Left renal cortex interstitium (tissue), 4 donors: ENCODE measurements around the gene TEX29. TPM values are rescaled to one million over a fixed set of nuclear protein-coding genes. Genes with fewer than 3 reads are reported as not detected.

Experiments used
- DNase-seq, 4 donors: peaks; one replicate each; pipeline ENCODE4 v3.0.0-alpha.2; 2013; ENCODE audit warnings: low read depth in 4 of 4, low spot score in 2 of 4, missing footprints in 1 of 4
- polyA plus RNA-seq, 4 donors: library from polyadenylated mRNA; unstranded; fragments of 120-200 nt; gene quantifications; one replicate each; pipeline ENCODE4 v1.2.1, GENCODE V29; 2013; ENCODE audit not compliant: insufficient read length in 4 of 4

TEX29 gene
- polyA plus RNA-seq, 4 donors, result 0.48 to 0.71 (median 0.64) TPM

- DNase-seq, result no peak
Observed at GRCh38 chr13:111337741-111338140, 17.3 kb downstream of the TEX29 start.

DNA sequence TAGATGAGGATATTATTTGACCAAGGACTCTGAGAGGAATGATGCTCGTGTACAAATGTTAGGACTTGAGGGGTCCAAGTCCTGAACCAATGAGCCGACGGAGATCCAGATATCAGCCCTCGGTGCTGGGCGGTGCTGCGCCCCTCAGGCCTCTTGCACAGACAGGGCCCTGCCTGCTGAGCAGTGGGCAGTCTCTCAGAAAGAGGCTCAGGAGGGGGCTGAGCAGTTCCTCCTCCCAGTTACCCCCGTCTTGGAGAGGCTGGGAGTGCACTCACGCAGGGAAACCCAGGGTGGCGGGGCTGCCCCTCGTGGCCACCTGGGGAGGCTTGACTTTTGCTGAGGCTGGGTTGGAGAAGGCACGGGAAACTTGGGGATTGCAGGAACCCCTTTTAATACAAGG lies 18.4 kb downstream of the TEX29 start:
- DNase-seq, result no peak

DNA sequence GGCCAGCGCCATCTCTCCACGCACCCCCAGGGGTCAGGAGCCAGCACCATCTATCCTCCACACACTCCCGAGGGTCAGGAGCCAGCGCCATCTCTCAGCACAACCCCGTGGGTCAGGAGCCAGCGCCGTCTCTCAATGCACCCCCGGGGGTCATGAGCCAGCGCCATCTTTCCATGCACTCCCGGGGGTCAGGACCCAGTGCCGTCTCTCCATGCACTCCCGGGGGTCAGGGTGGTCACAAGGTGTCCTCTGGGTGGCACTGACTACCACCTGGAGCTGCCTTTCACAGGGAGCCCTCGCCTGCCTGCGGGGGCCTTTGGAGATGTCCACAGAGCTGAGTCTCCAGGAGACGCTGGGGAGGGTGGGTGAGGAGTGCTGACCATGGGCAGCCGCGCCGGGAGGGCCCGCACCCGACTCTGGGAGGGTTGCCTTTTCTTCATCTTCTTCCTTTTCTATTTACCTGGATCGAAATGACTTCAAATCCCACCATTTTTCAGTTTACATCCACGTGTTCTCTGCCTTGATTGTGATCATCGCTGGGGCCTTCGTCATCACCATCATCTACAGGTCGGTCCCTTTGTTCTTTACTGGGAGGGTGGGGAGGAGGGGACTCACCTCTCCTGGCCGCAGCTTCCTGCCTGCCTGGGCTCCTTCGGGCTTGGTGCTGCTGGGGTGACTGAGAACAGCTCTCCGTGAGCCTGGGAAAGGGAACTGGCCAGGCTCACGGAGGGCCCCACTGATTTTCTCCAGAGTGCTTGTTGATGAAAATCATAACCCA lies 19.1 kb downstream of the TEX29 start:
- no peak for DNase-seq

DNA sequence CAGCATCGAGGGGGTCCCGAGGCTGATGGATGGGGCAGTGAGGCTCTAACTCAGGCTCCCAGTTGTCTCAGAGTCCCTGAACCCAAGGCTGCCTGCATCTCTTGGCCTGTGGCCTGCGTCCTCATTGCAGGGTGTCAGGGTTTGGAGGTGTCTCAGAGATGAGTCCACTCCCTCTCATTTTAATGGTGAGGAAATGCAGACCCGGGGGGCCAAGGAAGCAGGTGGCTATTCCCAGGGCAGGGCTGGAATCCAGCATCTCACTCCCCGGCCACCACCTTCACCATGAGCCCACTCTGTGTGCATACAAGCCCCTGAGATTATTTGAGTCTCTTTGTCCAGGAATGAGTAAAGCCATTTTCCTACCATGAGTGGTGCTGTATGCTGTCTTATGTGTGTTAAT lies 21.4 kb downstream of the TEX29 start:
- no peak for DNase-seq

DNA sequence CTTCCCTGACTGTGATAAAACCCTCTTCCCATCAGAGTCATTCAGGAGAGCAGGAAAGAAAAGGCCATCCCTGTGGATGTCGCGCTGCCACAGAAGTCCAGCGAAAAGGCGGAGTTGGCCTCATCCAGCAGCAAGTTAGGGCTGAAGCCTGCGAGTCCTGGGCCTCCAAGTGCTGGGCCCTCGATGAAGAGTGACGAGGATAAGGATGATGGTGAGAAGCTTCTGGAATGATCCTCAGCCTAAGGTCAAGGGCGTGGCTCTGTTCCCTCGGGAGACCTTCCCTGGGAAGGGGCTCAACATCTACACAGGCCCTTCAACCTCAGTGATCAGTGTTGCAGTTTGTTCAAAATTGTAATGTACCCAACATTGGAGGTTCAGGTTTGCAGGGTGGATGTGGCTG lies 22.3 kb downstream of the TEX29 start:
- DNase-seq, result no peak

GRCh38 chr13:111343186-111343805 lies 22.9 kb downstream of the TEX29 start:
- no peak for DNase-seq

DNA sequence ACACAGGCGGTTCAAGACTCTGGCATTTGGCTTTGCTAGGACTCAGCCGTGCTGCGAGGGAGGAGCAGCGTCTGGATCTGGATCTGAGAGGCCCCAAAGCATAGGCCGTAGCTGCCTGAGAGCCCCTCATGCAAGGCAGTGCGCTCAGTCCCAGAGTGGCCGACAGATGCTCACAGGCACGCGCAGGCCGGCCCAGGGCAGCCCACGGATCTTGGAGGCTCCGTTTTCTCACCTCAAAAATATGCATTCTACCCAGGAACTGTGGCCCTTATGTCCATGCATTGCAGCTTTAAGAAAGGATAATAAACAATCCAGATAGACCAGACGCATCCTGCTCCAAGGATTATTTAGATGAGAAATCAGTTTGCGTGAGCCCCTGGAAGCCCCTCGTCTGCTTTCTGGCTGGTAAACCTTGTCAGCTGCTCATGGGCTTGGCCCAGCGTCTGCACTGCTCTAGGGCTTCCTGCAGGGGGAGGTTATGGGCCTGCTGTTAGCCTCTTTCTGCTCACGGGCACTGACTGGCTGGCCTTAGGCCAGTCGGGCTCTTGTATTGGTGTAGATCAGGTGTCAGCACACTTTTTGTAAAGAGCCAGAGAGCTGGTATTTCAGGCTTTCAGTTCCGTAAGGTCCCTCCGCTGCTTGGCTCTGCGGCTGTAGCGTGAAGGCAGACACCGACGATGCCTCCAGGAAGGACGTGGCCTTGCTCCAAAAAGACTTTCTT lies 24.2 kb downstream of the TEX29 start:
- peak in 3 of 4 donors; percentile 7 to 37 (median 16) for DNase-seq

- DNase-seq, result no peak
Observed at GRCh38 chr13:111345682-111346081, 25.2 kb downstream of the TEX29 start.

DNA sequence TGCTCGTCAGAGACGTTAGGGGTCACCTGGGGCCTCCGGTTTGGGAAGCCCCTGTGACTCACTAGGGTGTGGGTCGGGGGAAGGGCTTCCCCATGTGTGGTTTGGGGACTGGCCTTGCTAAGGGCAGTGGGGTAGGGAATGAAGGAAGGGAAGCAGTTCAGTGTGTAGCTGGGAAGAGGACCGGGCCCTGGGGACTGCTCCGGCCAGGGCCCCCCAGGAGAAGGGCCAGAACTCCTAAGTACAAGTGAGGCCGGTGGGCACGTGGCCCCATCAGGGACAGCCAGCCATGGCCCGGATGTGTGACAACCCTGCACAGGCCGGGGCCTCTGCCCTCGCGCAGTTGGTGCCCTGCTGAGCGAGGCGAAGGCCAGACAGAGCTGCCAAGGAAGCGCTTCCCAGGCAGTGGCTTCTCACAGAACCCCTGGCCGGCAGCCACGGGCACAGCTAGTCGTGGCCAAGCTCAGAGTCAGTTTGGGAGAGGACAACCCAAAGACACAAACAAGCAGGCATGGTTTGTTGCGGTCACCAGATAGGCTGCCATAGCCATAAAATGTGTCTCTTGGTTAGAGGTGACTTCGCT lies 25.7 kb downstream of the TEX29 start:
- no peak for DNase-seq

DNA sequence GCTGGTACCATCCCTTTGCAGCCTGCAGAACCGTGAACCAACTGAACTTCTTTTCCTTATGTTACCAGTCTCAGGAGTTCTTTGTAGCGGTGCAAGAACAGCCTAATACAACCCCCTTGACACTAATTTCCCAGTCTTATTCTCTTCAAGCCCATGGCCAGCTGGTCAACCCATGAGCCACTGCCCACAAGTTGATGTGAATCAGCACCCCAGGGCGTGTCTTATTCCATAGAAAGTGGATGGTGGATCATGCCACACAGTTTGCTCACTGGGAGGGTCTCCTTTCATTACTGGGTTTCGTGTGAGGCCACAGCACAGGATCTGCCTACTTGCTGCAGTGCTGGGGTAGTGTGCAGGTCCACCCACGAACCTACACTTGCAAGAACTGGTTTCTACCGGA lies 27.0 kb downstream of the TEX29 start:
- no peak for DNase-seq

GRCh38 chr13:111353508-111353907 lies 33.1 kb downstream of the TEX29 start:
- DNase-seq, result no peak

DNA sequence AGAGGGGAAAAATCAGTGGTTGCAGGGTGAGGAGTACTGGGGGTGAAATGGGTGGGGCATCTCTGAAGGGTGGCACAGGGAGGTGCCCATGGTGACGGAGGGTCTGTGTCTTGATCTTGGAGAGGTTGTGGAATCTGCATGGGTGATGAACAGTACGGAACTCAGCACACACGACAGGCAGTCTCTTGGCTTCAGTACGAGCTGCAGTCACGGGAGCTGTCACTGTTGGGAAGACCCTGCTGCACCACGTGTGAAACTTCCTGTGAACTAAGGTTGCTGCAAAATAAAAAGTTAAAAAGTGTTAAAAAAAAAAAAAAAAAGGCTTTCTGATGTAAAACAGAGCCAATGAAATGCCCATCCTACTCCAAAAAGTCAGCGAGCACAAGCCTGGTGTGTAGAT lies 34.3 kb downstream of the TEX29 start:
- DNase-seq, result no peak

DNA sequence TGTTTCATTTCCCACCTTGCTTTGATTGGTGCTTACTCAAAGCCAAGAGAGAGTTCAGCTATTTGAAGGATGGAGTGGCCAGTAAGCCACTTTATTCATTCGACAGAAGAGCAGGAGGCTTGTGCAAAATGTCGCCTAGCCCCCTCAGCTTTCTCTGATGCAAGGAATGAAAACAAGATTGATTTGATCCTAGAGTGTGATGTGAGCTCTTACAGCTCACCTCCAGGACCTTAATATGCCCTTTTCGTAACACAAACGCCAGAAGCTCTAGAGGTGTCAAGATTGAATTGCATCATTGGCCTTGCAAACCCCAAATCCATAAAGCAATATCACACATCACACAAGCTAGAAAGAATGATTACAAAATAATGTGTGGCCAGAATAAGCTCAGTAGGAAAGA lies 36.4 kb downstream of the TEX29 start:
- no peak for DNase-seq

GRCh38 chr13:111359237-111359915 lies 38.9 kb downstream of the TEX29 start:
- no peak for DNase-seq

GRCh38 chr13:111359930-111360329 lies 39.5 kb downstream of the TEX29 start:
- no peak for DNase-seq

GRCh38 chr13:111360452-111360851 lies 40.0 kb downstream of the TEX29 start:
- DNase-seq, result no peak

DNA sequence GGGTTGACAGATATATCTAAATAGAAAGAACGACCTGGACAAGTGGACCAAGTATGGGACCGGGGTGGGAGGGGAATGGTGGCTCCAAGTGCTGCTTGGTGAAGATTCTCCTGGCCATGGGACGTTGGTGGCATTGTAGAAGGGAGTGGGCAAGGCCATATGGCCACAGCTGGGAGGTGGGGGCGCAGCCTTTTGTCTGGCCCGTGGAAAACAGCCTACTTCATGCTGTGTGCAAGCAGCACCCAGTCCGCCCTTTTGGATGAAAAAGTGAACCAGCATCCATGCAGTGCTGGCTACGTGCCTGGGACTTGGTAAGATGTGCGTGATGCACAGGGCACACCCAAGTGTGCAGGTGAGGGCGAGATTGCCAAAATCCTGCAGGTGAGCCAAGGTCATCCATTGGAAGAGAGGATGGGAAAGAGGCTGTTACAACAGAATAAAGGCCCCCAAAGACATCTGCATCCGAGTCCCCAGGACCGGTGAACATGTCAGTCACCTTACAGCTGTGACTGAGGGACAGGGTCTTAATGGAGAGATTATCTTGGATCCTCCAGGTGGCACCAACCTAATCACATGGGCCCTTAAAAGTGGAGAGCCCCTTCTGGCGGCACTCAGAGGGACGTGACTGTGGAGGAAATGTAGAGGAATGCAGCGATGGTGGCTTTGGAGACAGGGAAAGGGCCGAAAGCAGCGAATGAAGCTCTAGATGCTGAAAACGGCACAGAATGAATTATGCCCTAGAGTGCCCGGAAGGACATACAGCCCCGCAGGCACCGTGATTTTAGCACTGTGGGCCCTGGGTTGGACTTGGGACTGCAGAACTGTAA lies 40.8 kb downstream of the TEX29 start:
- no peak for DNase-seq

DNA sequence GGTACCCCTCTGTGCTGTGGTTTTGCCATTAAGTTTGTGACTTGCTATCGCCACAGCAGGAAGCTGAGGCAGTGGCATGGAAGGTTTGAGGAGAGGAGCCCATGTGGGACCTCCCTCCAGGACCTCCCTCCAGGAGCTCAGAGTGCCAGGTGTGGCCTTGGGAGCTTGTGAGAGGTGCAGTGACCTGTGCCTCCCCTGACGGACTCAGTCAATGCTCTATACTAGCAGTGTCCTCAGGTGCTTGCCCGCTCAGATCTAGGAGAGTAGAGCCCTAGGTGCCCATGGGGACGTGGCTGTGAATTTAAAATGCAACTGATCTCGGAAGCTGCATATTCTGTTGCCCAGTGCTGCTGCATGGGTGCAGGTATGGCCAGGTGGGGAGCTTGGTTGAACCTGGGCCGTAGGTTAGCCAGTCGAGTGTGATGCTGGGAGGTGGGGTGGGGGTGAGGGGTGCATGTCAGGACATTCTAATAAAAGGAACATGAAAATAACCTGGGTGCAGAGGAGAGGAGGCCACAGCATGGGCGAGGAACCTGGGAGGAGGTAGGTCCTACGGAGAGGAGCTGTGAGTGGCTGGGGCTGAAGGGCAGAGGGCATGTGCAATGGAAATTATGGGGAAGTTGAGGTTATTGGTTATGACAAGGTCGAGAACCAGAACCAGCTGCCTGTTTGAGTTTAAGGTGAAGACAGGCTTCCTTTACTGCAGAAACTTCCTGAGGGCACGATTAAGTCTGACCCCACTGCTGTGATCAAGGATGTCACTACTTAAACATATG lies 41.6 kb downstream of the TEX29 start:
- no peak for DNase-seq

DNA sequence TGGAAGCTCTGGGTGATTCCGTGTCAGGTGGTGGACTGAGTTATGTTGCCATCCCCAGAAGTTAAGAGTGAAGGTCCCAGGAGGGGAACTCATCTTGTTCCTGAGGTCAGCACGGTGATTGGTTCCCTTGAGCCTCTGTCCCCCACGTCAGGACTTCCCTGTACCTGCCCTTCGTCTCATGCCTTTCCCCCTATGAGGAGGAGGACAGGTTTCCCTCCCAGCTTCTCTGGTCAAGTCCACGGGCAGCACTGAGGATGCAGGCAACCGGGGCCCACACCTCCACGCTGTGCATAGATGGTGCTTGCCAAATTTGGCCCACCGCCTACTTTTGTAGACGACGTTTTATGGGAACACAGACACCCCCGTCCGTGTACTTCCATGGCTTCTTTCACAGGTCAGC lies 42.7 kb downstream of the TEX29 start:
- DNase-seq, result no peak
